Skeletal muscle cell (primary cell): Measurements from ENCODE around the gene DPF3.

ENCODE experiments used
- DNase-seq: peaks from one replicate; pipeline ENCODE4 v3.0.0-alpha.2; 2010; ENCODE audit warnings: low read depth
- H3K4me3 ChIP-seq: 2 replicates; pipeline ENCODE4 v1.5.1; 2011; ENCODE audit warnings: low read depth, mild to moderate bottlenecking, control low read depth, low read length, moderate library complexity

The DPF3 gene

DNA sequence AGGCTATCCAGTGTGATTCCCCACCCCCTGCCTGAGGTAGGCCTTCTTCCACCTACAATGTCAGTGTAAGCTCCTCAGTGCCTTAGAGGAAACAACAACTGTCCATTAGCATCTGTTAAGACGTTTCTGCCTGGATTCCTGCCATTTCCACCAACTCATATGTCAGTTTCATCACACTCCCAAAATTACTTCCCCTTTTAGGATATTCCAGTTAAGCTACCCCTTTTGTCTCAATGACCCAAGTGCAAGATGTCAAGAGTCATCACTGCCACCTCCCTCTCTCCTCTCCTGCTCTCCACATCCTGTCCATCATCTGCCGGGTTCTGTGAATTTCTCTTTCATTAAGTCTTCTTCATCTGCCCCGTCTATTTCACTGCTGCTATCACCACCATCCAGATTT is 189.4 kb downstream of the DPF3 start:
- no peak overlapping the region for H3K4me3 ChIP-seq
- no peak for DNase-seq

DNA sequence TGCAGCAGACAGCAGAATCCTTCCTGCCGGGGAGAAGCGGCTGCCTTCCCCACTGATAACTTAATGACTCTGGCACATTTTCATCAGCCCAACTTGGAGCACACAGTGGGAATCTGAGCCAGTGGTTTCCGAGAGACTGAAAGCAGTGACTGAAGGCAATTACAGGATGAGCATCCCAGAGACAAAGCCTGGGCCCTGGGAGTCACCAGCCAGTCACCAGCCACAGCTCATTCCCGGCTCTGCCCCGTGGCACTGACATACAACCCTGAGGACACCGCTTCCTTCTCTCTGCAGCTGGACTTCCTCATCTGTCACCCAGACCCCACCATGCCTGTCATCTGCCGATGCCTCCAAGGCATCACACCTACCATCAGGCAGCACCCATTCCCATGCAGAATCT is 192.3 kb downstream of the DPF3 start:
- DNase-seq, result no peak
- no peak overlapping the region for H3K4me3 ChIP-seq

DNA sequence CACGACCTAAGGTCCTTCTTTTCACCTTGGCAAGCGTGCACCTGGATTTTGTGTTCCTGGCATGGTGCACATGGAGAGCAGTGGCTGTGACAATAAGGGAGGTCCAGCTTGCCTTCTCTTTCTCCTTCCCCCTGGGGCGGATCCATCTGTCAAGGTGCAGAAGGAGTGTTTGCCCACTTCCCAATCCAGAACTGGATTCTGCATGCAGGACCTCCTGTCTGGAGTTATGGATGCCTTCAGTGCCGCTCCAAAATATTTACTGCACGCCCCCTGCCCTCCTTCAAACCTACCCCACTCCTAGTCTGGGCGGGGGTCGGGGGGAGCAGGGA is 192.7 kb downstream of the DPF3 start:
- H3K4me3 ChIP-seq, result no peak overlapping the region
- DNase-seq, result no peak

DNA sequence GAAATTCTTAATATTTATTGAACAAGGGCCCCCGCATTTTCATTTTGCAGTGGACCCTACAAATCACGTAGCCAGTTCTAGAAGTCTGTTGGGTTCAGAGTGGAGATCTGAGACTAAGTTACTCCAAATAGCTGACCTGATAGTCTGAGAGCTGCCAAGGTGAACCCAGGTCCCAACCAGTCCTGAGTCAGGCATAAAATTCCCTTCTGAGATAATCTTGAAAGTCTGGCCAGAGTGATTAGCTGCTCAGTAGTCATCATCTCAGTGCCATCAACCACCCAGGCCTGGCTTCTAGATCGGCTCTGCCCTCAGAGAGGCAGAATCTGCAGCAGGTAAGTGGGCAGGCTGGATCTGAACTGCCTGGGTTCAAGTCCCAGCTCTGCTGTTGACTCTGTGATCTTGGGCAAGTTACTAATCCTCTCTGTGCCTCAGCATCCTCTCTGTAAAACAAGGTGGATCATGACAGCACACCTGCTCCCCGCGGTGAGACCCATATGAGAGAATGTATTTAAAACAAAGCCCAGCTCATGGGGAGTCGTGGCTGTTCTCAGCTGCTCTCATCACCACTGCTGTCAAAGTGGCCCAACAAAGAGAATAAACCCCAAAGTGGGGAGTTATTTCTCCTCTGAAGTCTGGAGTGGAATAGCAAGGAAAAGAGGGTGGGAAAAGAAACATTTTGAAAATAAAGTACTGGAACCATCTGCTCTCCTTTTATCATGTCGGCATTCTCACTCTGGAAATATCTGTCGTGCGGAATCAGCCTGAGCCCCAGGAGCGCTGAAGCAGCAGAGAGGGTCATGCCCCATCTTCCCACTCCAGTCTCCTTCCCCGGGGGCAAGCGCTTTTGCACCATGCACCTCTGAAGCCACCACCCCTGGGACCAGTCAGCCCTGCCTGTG is 193.3 kb downstream of the DPF3 start:
- H3K4me3 ChIP-seq, result no peak overlapping the region
- no peak for DNase-seq

DNA sequence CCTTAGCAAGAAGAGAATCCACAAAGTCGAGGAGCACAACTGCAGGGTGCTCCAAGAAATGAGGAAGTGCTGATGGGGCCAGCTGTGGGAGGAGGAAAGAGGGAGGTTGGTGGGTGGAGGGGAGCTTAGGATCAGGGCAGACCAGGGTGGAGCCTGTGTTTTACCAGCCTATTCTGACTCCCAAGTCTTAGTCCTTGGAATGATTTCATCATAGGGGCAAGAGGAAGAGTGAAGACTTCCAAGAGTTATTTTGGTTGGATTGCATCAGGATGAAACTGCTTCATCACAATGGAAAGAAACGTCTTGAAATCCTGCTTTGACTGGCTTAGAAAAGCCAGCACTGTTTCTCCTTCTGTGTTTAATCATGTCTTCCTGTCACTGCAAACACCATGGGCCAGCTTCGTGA is 194.0 kb downstream of the DPF3 start:
- H3K4me3 ChIP-seq, result no peak overlapping the region
- peak; percentile 73 for DNase-seq

DNA sequence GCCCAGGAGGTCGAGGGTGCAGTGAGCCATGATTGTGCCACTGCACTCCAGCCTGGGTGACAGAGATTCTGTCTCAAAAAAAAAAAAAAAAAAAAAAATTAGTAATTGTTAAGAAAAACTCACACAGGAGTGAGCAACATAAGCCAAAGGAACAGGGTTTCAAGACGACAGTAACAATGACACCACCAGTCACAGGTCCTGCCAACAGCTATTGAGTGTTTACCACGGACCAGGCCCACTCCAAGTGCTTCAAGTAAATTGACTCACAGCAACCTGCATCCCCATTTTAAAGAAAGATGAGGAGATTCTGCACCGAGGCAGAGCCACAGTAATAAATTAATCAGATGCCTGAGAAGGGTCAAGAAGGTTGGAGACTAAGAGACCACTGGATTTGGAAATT is 194.5 kb downstream of the DPF3 start:
- DNase-seq, result no peak
- H3K4me3 ChIP-seq, result no peak overlapping the region

DNA sequence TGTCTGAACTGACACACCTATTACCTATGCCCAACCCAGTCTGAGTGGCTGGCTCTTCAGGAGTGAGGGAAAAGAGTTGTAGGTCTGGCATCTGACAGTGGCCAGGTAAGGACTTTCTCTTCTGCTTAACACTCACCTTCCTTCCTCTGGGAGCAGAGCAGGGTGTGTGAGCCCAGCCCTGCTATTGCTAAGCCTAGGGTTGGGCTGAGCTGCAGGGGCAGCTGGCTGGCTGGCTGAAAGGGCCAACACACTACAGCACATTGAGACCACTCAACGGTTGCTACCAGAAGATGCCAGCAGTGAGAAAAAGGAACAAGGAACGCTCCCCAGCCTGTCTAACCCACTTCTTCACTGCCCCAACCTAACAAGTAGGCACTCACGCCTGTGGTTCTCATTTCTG is 201.2 kb downstream of the DPF3 start:
- no peak overlapping the region for H3K4me3 ChIP-seq
- DNase-seq, result no peak

DNA sequence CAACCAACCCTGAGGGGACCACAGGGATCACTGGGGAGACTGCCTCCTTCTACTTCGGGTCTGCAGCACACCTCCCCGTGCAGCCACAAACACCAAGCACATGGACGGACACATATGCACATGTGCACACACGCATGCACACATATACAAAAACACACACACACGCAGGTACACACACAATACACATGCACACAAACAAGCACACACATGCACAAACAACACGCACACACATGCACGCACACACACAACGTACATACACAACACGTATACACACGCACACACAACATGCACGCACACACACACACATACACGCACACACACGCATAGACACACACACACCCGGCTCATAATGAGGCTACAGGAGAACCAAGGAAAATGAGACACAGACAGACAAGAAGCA is 203.6 kb downstream of the DPF3 start:
- DNase-seq, result no peak
- no peak overlapping the region for H3K4me3 ChIP-seq

DNA sequence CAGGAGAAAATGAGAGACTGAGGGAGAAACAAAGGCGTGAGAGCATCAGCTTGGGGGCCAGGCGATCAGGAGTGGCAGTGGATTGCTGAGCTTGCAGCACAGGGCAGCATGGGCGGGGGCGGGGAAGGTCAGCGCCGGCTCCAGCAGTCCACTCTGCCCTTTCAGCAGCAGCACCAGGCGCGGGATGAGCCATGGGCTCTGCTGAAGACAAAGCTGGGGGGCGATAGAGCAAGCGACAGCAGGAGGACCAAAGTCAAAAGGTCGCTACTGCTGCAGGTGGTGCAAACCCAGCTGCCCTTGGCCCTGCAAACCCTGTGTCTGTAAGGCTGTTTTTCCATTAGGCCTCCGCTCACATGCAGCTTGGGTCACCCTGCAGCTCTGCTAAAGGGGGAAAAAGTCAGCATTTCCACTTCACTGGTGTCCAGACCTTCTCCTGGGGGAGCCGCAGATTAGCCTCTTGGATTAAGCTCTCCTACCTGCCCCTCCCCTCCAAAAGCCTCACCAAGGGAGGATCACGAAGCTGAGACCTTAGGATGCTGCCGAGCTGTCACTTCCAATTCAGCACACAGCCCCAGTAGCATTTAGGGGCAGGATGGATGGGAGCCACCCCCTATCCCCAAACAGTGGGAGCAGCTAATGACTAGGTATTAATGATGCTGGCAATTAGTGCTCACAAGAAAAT is 204.8 kb downstream of the DPF3 start:
- no peak for DNase-seq
- no peak overlapping the region for H3K4me3 ChIP-seq

DNA sequence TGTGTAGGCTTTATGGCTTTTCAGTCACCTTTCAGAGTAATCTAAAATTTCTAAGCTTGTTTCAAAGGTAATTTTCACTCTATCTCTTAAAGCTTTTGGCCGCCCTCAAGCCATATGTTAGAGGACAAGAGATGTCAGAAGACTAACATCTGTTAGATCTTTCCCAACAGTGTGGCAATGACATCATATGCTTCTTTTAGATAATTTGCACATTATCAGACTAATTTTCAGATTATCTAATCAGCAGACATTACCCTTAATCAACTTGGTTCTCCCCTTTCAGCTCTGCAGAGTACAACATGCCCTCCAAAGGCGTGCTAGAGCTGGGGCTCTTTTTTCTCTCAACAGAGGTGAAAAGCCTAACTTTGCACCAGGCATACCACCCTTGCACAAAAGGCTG is 207.1 kb downstream of the DPF3 start:
- H3K4me3 ChIP-seq, result no peak overlapping the region
- no peak for DNase-seq

DNA sequence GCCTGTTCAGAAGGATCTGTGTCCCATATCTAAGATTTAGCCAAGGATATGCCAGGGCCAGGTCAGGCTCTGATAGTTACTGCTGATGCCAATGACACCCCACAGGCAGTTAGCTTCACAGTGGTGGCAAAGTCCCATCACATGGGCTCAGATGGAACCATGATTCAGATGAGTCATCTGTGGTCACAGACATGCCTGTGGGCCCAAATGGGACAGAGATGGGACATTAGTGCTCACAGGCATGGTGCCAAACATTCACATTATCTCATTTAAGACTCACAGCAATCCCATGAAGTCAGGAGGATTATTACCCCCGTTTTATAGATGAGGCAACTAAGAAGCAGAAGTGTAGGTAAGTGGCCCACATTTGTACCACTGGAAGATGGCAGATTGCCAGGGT is 207.8 kb downstream of the DPF3 start:
- no peak overlapping the region for H3K4me3 ChIP-seq
- no peak for DNase-seq

DNA sequence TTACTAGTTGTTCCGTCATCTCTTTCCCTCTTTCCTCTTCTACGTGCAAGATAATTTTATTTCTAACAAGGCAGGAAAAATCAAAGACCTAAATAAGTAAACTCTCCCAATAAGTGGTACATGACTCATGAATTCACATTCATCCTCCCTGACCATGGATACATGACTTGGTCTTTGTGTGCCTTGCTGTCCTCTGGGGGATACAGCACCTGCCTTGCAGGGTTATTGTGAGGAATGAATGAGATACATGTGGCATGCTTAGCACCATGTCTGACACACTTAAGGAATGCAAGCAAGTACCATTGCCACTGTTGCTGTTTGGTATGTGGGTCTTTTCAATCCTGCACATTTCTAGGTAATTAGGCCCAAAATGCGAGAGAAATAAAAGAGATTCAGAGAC is 208.4 kb downstream of the DPF3 start:
- H3K4me3 ChIP-seq, result no peak overlapping the region
- no peak for DNase-seq

DNA sequence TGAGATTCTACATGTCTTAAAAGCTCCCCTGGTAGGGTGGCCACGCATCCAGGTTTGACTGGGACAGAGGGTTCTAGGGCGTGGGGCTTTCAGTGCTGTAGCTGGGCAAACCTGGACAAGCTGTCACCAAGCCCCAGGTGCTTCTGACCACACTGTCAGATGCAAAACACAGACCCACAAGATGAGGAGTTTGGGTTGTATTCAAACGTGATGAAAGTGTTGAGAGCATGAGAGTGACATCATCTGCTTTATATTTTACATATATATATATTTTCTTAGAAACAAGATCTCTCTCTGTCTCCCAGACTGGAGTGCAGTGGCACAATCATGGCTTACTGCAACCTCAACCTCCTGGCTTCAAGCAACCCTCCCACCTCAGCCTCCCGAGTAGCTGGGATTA is 210.1 kb downstream of the DPF3 start:
- DNase-seq, result no peak
- H3K4me3 ChIP-seq, result no peak overlapping the region

DNA sequence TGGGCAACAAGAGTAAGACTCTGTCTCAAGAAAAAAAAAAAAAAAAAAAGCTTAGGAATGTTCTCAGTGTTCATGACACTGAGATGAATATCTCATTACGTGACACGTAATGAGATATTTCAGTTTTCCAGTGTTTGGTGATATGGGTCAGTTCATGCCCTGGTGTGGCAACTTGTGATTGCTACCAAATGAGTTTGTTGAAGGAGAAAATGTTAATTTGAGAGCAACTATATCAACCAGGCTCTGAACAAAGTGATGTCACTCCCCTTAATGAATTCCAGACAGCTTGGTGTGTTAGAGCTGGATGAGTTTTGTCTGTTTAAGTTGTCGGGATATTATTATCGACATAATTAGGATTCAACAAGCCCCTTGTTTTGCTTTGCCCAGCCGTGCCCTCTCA is 211.7 kb downstream of the DPF3 start:
- no peak for DNase-seq
- no peak overlapping the region for H3K4me3 ChIP-seq

DNA sequence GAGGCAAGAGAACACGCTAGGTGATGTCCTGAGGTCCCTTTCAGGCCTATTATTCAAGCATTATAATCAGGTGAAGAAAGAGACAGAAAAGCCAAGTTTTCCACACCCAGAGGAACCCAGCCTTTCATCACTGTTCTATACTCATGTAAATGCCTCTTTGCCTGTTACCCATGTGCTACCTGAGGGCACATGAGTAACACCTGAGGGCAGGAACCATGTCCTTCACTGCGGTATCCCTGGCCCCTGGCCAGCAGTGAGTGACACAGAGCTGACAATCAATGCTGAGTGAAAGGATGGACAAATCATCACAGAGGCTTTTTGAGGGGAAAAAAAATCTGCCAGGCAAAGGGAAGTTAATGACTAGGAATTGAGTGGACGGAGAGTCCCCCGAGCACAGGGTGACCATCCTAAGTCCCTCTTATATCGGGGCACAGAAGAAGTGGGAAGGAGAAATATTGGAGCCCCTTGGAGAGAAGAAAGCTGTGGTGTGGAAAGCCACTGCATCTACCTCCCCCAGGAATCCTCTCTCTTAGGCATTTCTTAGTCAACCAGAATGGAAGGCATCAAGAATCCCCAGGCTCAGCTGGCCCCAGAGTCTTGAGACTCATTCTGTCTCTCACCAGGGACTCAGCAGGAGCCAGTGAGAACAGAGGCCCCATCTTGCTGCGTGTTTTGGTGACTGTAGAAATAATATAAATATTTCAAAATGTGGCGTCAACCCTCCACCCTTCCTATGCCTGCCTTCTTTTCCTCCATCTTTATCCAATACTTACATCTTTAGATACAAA is 212.9 kb downstream of the DPF3 start:
- no peak overlapping the region for H3K4me3 ChIP-seq
- DNase-seq, result no peak

DNA sequence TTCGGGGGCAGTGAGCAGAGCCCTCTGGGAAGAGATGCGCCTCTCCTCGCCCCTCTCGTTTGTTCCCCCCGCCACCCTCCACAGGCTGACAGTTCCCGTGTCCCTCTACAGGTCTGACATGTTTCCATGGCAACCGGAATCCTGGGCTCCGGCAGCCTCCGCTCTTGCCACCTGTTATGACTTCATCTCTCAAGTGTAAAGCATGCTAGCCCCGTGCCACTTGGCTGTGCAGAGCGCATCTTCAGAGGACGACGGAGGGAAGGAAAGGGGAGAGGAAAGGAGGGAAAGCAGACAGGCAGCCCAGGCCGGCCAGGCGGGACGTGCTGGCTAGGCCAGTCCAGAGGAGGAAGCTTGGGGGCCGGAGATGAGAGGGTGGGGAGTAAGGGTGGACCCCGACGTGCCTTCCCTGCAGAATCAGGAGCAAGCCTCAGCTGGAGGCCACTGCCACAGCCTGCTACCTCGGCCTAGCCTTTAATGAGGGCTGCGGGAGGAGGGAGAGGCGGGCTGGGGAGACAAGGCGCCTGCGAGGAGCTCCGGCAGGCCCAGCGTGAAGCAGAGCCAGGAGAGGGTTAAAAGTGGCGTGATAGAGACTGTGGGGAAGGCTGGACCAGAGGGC is 214.3 kb downstream of the DPF3 start:
- DNase-seq, result no peak

DNA sequence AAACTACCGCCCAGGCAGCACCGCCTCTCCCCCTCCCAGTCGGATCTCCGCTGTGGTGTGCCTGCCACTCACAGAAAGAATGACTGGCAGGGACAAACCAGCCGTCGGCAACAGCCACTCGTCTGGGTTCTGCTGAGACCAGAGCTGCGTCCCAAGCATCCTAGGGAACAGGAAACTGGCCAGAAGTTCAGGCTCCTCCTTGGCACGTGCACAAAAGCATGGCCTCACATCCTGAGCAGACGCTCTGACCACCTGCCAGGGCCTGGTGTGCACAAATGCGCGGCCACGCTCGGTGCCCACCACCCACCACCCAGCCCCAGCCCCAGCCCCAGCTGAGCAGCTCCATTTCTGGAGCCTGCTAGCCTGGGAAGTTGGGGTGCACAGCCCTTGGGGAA is 214.8 kb downstream of the DPF3 start:
- no peak for DNase-seq

More for the DNA sequence above, 214.3 kb downstream of the DPF3 start:
- H3K4me3 ChIP-seq, result no peak overlapping the region

DNA sequence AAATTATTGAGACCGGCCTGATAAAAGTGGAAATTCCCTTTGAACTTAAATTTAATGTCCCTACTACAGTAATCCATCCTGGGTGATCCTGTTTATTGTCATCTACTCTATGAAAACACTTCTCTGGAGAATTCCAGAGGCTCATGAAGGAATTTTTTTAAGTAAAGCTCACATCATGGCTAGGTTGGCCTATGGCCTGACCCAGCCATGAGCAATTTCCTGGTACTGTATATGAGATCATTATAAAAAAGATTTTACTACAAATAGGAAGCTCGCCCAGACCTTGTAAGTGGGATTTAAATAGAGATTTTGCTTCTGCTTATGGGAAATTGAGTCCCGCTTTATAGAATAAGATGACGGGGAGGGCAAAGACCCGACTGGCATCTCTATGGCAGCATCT is 215.5 kb downstream of the DPF3 start:
- DNase-seq, result peak; percentile 39
- H3K4me3 ChIP-seq, result no peak overlapping the region

More for the DNA sequence above, 214.8 kb downstream of the DPF3 start:
- H3K4me3 ChIP-seq, result no peak overlapping the region

DNA sequence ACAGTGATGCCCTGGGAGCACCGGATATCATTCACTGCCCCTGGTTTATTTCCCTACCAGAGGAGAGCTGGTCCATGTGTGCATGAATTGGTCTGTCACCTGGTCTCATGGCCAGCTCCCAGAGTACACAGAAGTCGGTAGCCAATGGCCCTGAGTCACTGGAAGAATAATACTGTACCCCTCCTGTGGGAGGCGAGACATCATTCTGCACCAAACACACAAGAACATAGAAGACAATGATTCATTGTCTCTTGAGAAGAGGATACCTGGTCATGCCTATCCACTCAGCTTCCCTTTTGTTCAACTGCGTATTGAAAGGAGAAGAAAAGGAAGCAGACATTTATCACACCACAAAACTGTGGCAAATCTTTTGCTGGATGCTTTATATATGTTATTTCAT is 216.2 kb downstream of the DPF3 start:
- no peak for DNase-seq

DNA sequence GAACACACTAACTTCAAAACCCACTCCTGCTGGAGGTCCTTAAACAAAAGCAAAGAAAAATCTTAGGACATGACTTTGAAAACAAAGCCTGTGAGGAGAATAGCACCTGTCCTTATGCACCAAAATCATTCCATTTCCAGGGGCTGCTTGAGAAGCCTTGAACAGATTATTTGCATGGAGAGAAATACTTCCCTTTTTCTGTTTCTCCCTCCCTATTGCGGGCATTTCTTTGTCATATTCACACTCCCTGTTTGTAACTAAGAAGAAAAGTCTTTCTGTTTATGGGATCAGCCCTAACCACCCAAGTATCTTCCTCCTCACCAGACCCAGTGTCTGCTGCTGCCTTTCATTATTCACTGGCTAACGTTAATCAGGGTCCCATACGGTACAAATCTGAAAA is 218.8 kb downstream of the DPF3 start:
- DNase-seq, result no peak
- no peak overlapping the region for H3K4me3 ChIP-seq

More for the DNA sequence above, 216.2 kb downstream of the DPF3 start:
- no peak overlapping the region for H3K4me3 ChIP-seq
